NB4 (cell line): ENCODE measurements around the gene KRTAP10-10.

Experiments used
- MYC ChIP-seq: IDR thresholded peaks from 2 replicates; pipeline ENCODE4 v1.6.1; 2011; ENCODE audit warnings: low read depth, low read length
- POLR2A ChIP-seq: IDR thresholded peaks from 2 replicates; pipeline ENCODE4 v1.6.1; 2011; ENCODE audit warnings: mild to moderate bottlenecking; ENCODE audit not compliant: insufficient read length; ENCODE audit errors: extremely low read depth
- TF ChIP-seq, protein P1 (sequence below): IDR thresholded peaks from one replicate; pipeline ENCODE4 v1.5.1; 2012; ENCODE audit warnings: low read depth, low read length

DNA sequence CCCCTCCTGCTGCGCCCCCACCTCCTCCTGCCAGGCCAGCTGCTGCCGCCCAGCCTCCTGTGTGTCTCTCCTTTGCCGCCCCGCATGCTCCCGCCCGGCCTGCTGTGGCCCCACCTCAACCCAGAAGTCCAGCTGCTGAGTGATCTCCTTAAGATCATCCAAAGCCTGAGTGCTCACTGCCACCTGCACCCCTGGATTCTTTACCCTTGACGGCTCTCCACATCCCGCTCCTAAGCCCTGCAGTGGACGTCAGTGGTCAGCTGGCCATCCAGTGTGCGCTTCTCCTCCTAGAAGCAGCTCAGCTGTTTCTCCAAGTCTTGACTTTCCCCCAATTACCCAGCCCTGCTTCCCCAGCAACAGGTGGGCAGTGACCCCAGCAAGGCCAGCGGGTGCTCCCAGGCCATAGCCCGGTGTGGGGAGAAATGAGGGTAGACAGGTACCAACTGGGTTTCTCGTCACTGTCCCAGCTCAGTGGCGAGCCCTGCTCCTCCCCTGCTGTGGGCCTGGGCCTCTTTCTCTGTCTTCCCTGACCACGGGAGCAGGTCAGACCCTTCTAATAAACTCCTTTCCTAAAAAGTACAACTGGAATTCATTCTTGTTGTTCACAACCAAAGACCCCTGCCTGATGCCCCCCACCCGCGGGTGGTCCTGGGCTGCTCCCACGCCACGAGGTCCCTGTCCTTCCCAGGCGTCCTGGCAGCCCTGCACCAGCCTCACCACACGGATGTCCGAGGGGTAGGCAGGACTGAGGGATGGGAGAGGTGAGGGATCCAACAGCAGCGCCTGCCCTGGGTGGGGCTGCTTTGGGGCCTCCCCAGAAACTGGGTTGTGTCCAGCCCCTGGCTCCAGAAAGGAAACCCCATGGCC is 35.3 kb upstream of the KRTAP10-10 start:
- TF ChIP-seq, protein P1, sequence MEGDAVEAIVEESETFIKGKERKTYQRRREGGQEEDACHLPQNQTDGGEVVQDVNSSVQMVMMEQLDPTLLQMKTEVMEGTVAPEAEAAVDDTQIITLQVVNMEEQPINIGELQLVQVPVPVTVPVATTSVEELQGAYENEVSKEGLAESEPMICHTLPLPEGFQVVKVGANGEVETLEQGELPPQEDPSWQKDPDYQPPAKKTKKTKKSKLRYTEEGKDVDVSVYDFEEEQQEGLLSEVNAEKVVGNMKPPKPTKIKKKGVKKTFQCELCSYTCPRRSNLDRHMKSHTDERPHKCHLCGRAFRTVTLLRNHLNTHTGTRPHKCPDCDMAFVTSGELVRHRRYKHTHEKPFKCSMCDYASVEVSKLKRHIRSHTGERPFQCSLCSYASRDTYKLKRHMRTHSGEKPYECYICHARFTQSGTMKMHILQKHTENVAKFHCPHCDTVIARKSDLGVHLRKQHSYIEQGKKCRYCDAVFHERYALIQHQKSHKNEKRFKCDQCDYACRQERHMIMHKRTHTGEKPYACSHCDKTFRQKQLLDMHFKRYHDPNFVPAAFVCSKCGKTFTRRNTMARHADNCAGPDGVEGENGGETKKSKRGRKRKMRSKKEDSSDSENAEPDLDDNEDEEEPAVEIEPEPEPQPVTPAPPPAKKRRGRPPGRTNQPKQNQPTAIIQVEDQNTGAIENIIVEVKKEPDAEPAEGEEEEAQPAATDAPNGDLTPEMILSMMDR: no peak
- TF ChIP-seq MYC (no peak), POLR2A (no peak)
